Measurements from ENCODE around the gene ERCC1.

GRCh38 chr19:45444318-45445041 lies 20.8 kb upstream of the ERCC1 start:
- no peak for TF ChIP-seq CTCF (IDR thresholded peaks at IDR 0.05; ENCODE audit: low read depth, low read length, missing input control)
- TF ChIP-seq RXRA (IDR thresholded peaks at IDR 0.05), result no peak
- no peak for TF ChIP-seq TAF1 (conservative IDR thresholded peaks at IDR 0.05)
- no peak for TF ChIP-seq GABPA (IDR thresholded peaks at IDR 0.05 in 1 of 2, conservative IDR thresholded peaks at IDR 0.05 in 1 of 2)
- no peak for TF ChIP-seq ZBTB33 (IDR thresholded peaks at IDR 0.05)
- TF ChIP-seq, protein P1, sequence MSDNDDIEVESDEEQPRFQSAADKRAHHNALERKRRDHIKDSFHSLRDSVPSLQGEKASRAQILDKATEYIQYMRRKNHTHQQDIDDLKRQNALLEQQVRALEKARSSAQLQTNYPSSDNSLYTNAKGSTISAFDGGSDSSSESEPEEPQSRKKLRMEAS (IDR thresholded peaks at IDR 0.05), result no peak
- no peak for TF ChIP-seq REST (IDR thresholded peaks at IDR 0.05)
- TF ChIP-seq FOXA2 (IDR thresholded peaks at IDR 0.05), result no peak
- TF ChIP-seq RAD21 (IDR thresholded peaks at IDR 0.05), result no peak
